COLO668 (cell line): Measurements from ENCODE around the gene G3BP1.
"Not testable (repeated sequence)": the region's sequence is repeated elsewhere in the genome, so short reads cannot be mapped to it uniquely, and the experiment has no call there.

Experiments
- DNase-seq: peaks from one replicate; lab custom pipeline; 2025; ENCODE audit not compliant: unreplicated experiment; lab: John Stamatoyannopoulos, UW

G3BP1 gene

GRCh38 chr5:151755383-151755782 is 16.4 kb upstream of the G3BP1 start:
- no peak for DNase-seq

- peak; percentile 1 for DNase-seq
Measured at GRCh38 chr5:151757233-151758140, 14.3 kb upstream of the G3BP1 start.

- peak; percentile 28 for DNase-seq
Measured at GRCh38 chr5:151758141-151758429, 13.7 kb upstream of the G3BP1 start.

GRCh38 chr5:151758430-151759241 is 13.1 kb upstream of the G3BP1 start, which contains the start of gene ATOX1:
TSS of gene ATOX1 (minus strand) at chr5:151758631. CDS start at chr5:151758551, 80 bp downstream.
- peak; percentile 89 for DNase-seq

GRCh38 chr5:151764801-151765200 is 7.0 kb upstream of the G3BP1 start:
- DNase-seq: no peak

GRCh38 chr5:151766975-151767374 is 4.8 kb upstream of the G3BP1 start:
- no peak for DNase-seq

- DNase-seq: peak; percentile 60
Measured at GRCh38 chr5:151770383-151771258, 1.1 kb upstream of the G3BP1 start.

- DNase-seq: peak; percentile 85
Measured at GRCh38 chr5:151772029-151772845, 483 bp downstream of the G3BP1 start.

GRCh38 chr5:151772846-151773561 is 1.2 kb downstream of the G3BP1 start:
- DNase-seq: no peak

- no peak for DNase-seq
Measured at GRCh38 chr5:151773951-151774350, 2.2 kb downstream of the G3BP1 start.

- no peak for DNase-seq
Measured at GRCh38 chr5:151775025-151775606, 3.4 kb downstream of the G3BP1 start.

GRCh38 chr5:151779531-151780125 is 7.9 kb downstream of the G3BP1 start:
- no peak for DNase-seq

- no peak for DNase-seq
Measured at GRCh38 chr5:151780348-151780747, 8.6 kb downstream of the G3BP1 start.

GRCh38 chr5:151781201-151781600 is 9.4 kb downstream of the G3BP1 start:
- no peak for DNase-seq

GRCh38 chr5:151783664-151784063 is 11.9 kb downstream of the G3BP1 start:
- not testable (repeated sequence) for DNase-seq

- no peak for DNase-seq
Measured at GRCh38 chr5:151784141-151784540, 12.4 kb downstream of the G3BP1 start.

GRCh38 chr5:151786468-151786867 is 14.7 kb downstream of the G3BP1 start:
- DNase-seq: no peak

- no peak for DNase-seq
Measured at GRCh38 chr5:151787817-151788216, 16.1 kb downstream of the G3BP1 start.

- no peak for DNase-seq
Measured at GRCh38 chr5:151793358-151793757, 21.6 kb downstream of the G3BP1 start.
